Mesenchymal stem cell (in vitro differentiated cells and primary cell): ENCODE measurements around the gene MAP4K5.

ENCODE experiments used
- DNase-seq: peaks from one replicate; pipeline ENCODE4 v3.0.0-alpha.2; 2013
- H2AFZ ChIP-seq: one replicate; pipeline ENCODE4 v1.6.1; 2013; ENCODE audit warnings: low read depth, mild to moderate bottlenecking, control low read depth, inconsistent platforms, low read length, moderate library complexity
- H2AK5ac ChIP-seq: 2 replicates; pipeline ENCODE4 v1.6.1; 2013; ENCODE audit warnings: low read length, moderate library complexity, mild to moderate bottlenecking, inconsistent platforms; ENCODE audit not compliant: severe bottlenecking
- H2BK120ac ChIP-seq: one replicate; pipeline ENCODE4 v1.6.1; 2013; ENCODE audit warnings: low read depth, mild to moderate bottlenecking, inconsistent platforms, low read length, moderate library complexity
- H2BK12ac ChIP-seq, 2 experiments: one replicate each; pipeline ENCODE4 v1.6.1; 2013; ENCODE audit warnings: inconsistent platforms in 2 of 2, low read length in 2 of 2, mild to moderate bottlenecking in 2 of 2, moderate library complexity in 2 of 2, control low read depth in 1 of 2
- H2BK15ac ChIP-seq: one replicate; pipeline ENCODE4 v1.6.1; 2013; ENCODE audit warnings: mild to moderate bottlenecking, low read depth, inconsistent platforms; ENCODE audit not compliant: poor library complexity, severe bottlenecking
- H2BK5ac ChIP-seq: 2 replicates; pipeline ENCODE4 v1.6.1; 2013; ENCODE audit warnings: low read depth, mild to moderate bottlenecking, low read length, control low read depth, inconsistent platforms; ENCODE audit not compliant: poor library complexity, severe bottlenecking
- H3K14ac ChIP-seq, 2 experiments: one replicate each; pipeline ENCODE4 v1.6.1; 2013; ENCODE audit warnings: inconsistent platforms in 2 of 2, low read length in 2 of 2, control low read depth in 1 of 2, mild to moderate bottlenecking in 1 of 2, moderate library complexity in 1 of 2
- H3K18ac ChIP-seq, 2 experiments: one replicate each; pipeline ENCODE4 v1.6.1; 2013; ENCODE audit warnings: inconsistent platforms in 2 of 2, low read length in 2 of 2, control low read depth in 1 of 2, low read depth in 1 of 2, mild to moderate bottlenecking in 1 of 2
- H3K23ac ChIP-seq, 2 experiments: one replicate each; pipeline ENCODE4 v1.6.1; 2013; ENCODE audit warnings: inconsistent platforms in 2 of 2, low read length in 2 of 2, mild to moderate bottlenecking in 2 of 2, moderate library complexity in 2 of 2, control low read depth in 1 of 2
- H3K27ac ChIP-seq: 2 replicates; pipeline ENCODE4 v1.5.1; 2013; ENCODE audit warnings: mild to moderate bottlenecking, moderate library complexity, low read length, control low read depth, inconsistent platforms; ENCODE audit not compliant: poor library complexity, severe bottlenecking
- H3K27me3 ChIP-seq, 2 experiments: 2 replicates each; pipeline versions ENCODE4 v1.6.1 to v1.7.0; 2013; ENCODE audit warnings: low read length in 2 of 2, mild to moderate bottlenecking in 2 of 2, moderate library complexity in 2 of 2, control low read depth in 1 of 2, inconsistent platforms in 1 of 2; ENCODE audit not compliant: control insufficient read depth in 1 of 2, insufficient read depth in 1 of 2
- H3K36me3 ChIP-seq, 2 experiments: 2 replicates each; pipeline versions ENCODE4 v1.6.1 to v1.7.0; 2013; ENCODE audit warnings: low read length in 2 of 2, control low read depth in 1 of 2, inconsistent platforms in 1 of 2, low read depth in 1 of 2, mild to moderate bottlenecking in 1 of 2; ENCODE audit not compliant: insufficient read depth in 2 of 2, control insufficient read depth in 1 of 2
- H3K4ac ChIP-seq, 2 experiments: one replicate each; pipeline ENCODE4 v1.6.1; 2013; ENCODE audit warnings: inconsistent platforms in 2 of 2, low read length in 2 of 2, mild to moderate bottlenecking in 2 of 2, moderate library complexity in 2 of 2, control low read depth in 1 of 2, low read depth in 1 of 2
- H3K4me1 ChIP-seq: 2 replicates; pipeline ENCODE4 v1.6.1; 2013; ENCODE audit warnings: low read depth, low read length, control low read depth; ENCODE audit not compliant: control insufficient read depth, insufficient read depth
- H3K4me2 ChIP-seq: 2 replicates; pipeline ENCODE4 v1.6.1; 2013; ENCODE audit warnings: low read length, mild to moderate bottlenecking, inconsistent platforms; ENCODE audit not compliant: poor library complexity, severe bottlenecking
- H3K4me3 ChIP-seq, 2 experiments: 2 replicates each; pipeline versions ENCODE4 v1.5.1 to v1.7.0; 2013; ENCODE audit warnings: low read length in 2 of 2, mild to moderate bottlenecking in 2 of 2, control low read depth in 1 of 2, low read depth in 1 of 2; ENCODE audit not compliant: insufficient read depth in 1 of 2
- H3K79me1 ChIP-seq: replicated peaks from 2 replicates; pipeline ENCODE4 v1.6.1; 2013; ENCODE audit warnings: mild to moderate bottlenecking, control low read depth, low read length, inconsistent platforms; ENCODE audit not compliant: poor library complexity, severe bottlenecking
- H3K9ac ChIP-seq: 2 replicates; pipeline ENCODE4 v1.7.0; 2013; ENCODE audit warnings: mild to moderate bottlenecking, low read length, moderate library complexity
- H3K9me3 ChIP-seq: 2 replicates; pipeline ENCODE4 v1.7.0; 2013; ENCODE audit warnings: mild to moderate bottlenecking, low read length; ENCODE audit not compliant: control insufficient read depth
- H4K8ac ChIP-seq: one replicate; pipeline ENCODE4 v1.6.1; 2013; ENCODE audit warnings: inconsistent platforms, mild to moderate bottlenecking, low read length, moderate library complexity
- H4K91ac ChIP-seq: one replicate; pipeline ENCODE4 v1.6.1; 2013; ENCODE audit warnings: mild to moderate bottlenecking, low read length, inconsistent platforms
- whole genome bisulfite sequencing: methylation state at CpG from one replicate; pipeline ENCODE4 v1.1.7; 2013; ENCODE audit warnings: mixed read lengths; 5-methylcytosine and 5-hydroxymethylcytosine counted together

Gene MAP4K5

DNA sequence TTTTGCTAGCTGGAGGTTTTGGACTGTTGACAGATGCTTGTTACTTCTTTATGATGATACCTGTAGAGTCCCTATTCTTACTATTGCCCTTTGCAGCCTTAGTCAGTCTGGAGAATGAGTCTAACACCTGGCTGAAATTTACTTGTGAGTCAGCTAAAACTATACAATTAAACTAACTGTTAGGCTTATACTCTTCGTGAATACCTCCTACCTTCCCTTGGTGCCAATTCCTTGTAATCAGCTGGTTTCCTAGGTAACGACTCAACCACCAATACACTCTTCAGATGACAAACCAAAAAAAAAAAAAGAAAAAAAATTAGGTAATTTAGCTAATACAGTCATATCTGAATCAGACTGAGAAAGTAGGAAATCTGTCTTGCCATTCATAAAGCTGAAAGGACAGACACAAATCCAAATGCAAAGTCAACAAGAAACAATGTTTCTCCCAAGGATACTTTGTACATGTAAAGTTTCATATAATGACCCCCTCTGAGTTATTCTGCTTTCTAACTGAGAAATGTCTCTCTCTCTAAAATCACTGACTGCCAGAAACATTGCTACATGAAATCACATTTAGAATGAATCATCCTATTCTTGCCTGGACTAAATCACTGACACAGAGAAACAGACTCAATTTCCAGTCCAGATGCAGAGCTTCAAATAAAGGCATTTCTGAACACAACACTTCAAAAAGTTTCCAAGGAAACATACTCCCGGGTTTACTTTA, 79.2 kb downstream of the MAP4K5 start:
- no peak overlapping the region for H2BK120ac ChIP-seq

DNA sequence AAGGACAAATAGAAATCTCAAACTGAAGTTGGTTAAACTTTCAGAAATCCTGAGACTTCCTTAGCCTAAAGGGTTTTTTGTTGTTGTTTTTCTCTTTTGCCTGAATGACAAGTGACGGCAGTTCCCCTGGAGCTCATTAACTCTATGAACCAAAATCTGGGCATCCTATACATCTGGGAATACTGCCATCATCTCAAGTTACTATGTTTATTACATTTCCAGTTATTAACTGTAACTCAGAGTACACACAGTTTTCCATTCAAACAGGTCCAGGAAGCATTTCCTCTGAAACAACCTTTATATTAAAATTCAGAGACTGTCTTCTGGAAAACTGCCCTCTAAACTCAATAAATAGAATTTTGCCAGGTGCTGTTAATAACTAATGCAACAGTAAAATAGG, 80.1 kb downstream of the MAP4K5 start:
- no peaks in the 10 kb centered on the region for H3K27me3 ChIP-seq
- H2AK5ac ChIP-seq, result no peak overlapping the region
- no peak overlapping the region for H3K18ac ChIP-seq
- no peak overlapping the region for H3K14ac ChIP-seq
- peaks cover 4 to 83% of the 10 kb centered on the region in 2 experiments for H3K36me3 ChIP-seq
- DNase-seq, result no peak
- no peak overlapping the region for H3K4me2 ChIP-seq
- no peak overlapping the region for H2BK15ac ChIP-seq
- H3K23ac ChIP-seq, result no peak overlapping the region
- H3K79me1 ChIP-seq, result peaks cover 13% of the 10 kb centered on the region
- no peak overlapping the region for H3K27ac ChIP-seq
- no peak overlapping the region for H2BK5ac ChIP-seq
- H3K9me3 ChIP-seq, result no peaks in the 10 kb centered on the region
- H4K8ac ChIP-seq, result no peak overlapping the region
- H3K4me3 ChIP-seq, result no peak overlapping the region
- H4K91ac ChIP-seq, result no peak overlapping the region
- H3K4ac ChIP-seq, result no peak overlapping the region
- H2AFZ ChIP-seq, result no peak overlapping the region
- no peak overlapping the region for H2BK120ac ChIP-seq
- H3K9ac ChIP-seq, result peak overlapping the region; percentile 83
- 100% methylated on average over 1 of the region's 1 CpG for WGBS
- H2BK12ac ChIP-seq, result no peak overlapping the region
- H3K4me1 ChIP-seq, result peaks cover 3% of the 10 kb centered on the region

More for the DNA sequence above, 79.2 kb downstream of the MAP4K5 start:
- Histone ChIP-seq H3K4me2 (no peak overlapping the region), H3K9me3 (no peaks in the 10 kb centered on the region), H4K91ac (no peak overlapping the region), H2BK15ac (no peak overlapping the region), H2BK5ac (no peak overlapping the region), H3K27me3 (no peaks in the 10 kb centered on the region), H2AFZ (no peak overlapping the region), H3K14ac (no peak overlapping the region), H4K8ac (no peak overlapping the region), H3K18ac (no peak overlapping the region), H3K36me3 (peaks cover 4 to 83% of the 10 kb centered on the region in 2 experiments), H3K4ac (no peak overlapping the region), H3K4me1 (no peaks in the 10 kb centered on the region), H3K9ac (peak overlapping the region; percentile 83), H3K79me1 (peaks cover 15% of the 10 kb centered on the region), H2BK12ac (no peak overlapping the region), H3K23ac (no peak overlapping the region), H3K4me3 (peak overlapping the region in 1 of 2 experiments; percentile 50), H2AK5ac (no peak overlapping the region), H3K27ac (no peak overlapping the region)
- 100% methylated on average over 1 of the region's 3 CpGs for WGBS
- DNase-seq, result peak; percentile 56

DNA sequence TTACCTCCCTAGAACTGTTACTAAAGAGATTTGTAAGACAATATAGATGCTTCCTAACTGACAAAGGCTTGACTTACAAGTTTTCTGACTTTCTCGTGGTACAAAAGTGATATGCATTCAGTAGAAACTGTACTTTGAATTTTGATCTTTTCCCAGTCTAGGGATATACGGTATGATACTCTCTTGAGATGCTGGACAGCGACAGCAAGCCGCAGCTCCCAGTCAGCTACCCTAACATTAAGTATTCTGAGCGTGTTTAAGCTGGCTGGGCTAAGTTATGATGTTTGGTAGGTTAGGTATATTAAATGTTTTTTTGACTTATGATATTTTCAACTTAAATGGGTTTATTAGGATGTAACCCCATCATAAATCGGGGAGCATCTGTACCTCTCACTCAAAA, 80.5 kb downstream of the MAP4K5 start:
- Histone ChIP-seq H2BK15ac (no peak overlapping the region), H3K27me3 (no peaks in the 10 kb centered on the region), H3K79me1 (peaks cover 12% of the 10 kb centered on the region), H3K4me1 (peaks cover 3% of the 10 kb centered on the region), H3K23ac (no peak overlapping the region), H4K91ac (no peak overlapping the region), H2BK12ac (no peak overlapping the region), H3K9me3 (no peaks in the 10 kb centered on the region), H3K18ac (no peak overlapping the region), H2BK120ac (no peak overlapping the region), H2AFZ (no peak overlapping the region), H3K4me3 (no peak overlapping the region), H2AK5ac (no peak overlapping the region), H3K9ac (peak overlapping the region; percentile 83), H3K36me3 (peaks cover 4 to 83% of the 10 kb centered on the region in 2 experiments), H3K27ac (no peak overlapping the region), H3K4me2 (no peak overlapping the region), H3K4ac (no peak overlapping the region), H4K8ac (no peak overlapping the region), H2BK5ac (no peak overlapping the region), H3K14ac (no peak overlapping the region)
- DNase-seq, result no peak
- 97% methylated on average over 4 of the region's 6 CpGs for WGBS

DNA sequence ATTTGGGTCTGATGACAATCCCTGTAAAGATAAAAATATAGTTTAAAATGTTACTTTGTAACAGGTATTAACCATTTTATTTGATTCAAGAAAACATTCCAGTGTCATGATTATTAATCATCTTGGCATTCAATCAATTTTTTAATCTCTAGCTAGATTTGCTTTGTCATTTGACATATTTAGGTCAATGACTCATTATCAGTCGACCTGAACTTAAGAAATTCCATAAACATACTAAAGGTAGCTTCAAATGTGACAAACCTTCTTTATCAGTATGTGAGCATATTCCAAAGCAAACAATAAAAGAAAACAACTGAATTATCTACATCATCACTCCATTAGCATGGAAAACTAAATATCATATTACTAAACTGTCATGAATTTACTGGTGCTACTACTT, 84.9 kb downstream of the MAP4K5 start:
- Histone ChIP-seq H3K27me3 (no peaks in the 10 kb centered on the region), H2BK120ac (no peak overlapping the region), H3K79me1 (peaks cover 11% of the 10 kb centered on the region), H4K91ac (no peak overlapping the region), H3K9ac (no peak overlapping the region), H4K8ac (no peak overlapping the region), H2AK5ac (no peak overlapping the region), H2BK15ac (no peak overlapping the region), H3K4me2 (no peak overlapping the region), H2BK12ac (no peak overlapping the region), H3K9me3 (no peaks in the 10 kb centered on the region), H3K23ac (no peak overlapping the region), H3K18ac (no peak overlapping the region), H3K4me3 (no peak overlapping the region), H3K4ac (no peak overlapping the region), H3K4me1 (peaks cover 3% of the 10 kb centered on the region), H2BK5ac (no peak overlapping the region), H3K14ac (no peak overlapping the region), H3K36me3 (peaks cover 7 to 92% of the 10 kb centered on the region in 2 experiments), H2AFZ (no peak overlapping the region), H3K27ac (no peak overlapping the region)
- 65% methylated on average over 1 of the region's 1 CpG for WGBS
- no peak for DNase-seq
